Transverse colon (tissue), 4 donors: Measurements from ENCODE around the gene ISCA1. TPM values are rescaled to one million over a fixed set of nuclear protein-coding genes. Genes with fewer than 3 reads are reported as not detected.
A peak's percentile ranks its signal among the peaks of the same experiment; 100 is the strongest.

ENCODE experiments used
- DNase-seq: peaks from one replicate; pipeline ENCODE4 v3.0.0-alpha.2; 2019
- H3K27ac ChIP-seq, 4 donors: fragments of 200-600 bp; sonication (generic); 2 replicates each; pipeline ENCODE4 v1.5.1; 2016 to 2018; ENCODE audit warnings: inconsistent platforms in 4 of 4
- H3K27me3 ChIP-seq: fragments of 200-600 bp; sonication (generic); 2 replicates; pipeline ENCODE4 v1.5.1; 2017; ENCODE audit warnings: inconsistent platforms
- H3K36me3 ChIP-seq, 4 donors: fragments of 200-600 bp; sonication (generic); 2 replicates each; pipeline ENCODE4 v1.5.1; 2017 to 2019; ENCODE audit warnings: inconsistent platforms in 4 of 4
- H3K4me1 ChIP-seq, 4 donors: fragments of 200-600 bp; sonication (generic); 2 replicates each; pipeline ENCODE4 v1.5.1; 2017 to 2020; ENCODE audit warnings: inconsistent platforms in 4 of 4
- H3K4me3 ChIP-seq, 4 donors: fragments of 200-600 bp; sonication (generic); 1 replicate in 1 of 4; 2 replicates in 3 of 4; pipeline versions ENCODE4 v1.5.1 to v1.6.1; 2017 to 2019; ENCODE audit warnings: inconsistent platforms in 4 of 4
- H3K9me3 ChIP-seq, 2 donors: fragments of 200-600 bp; sonication (generic); 2 replicates each; pipeline ENCODE4 v1.5.1; 2017 to 2019; ENCODE audit warnings: inconsistent platforms in 2 of 2
- EP300 ChIP-seq: sonication (generic); formaldehyde crosslinking; IDR thresholded peaks from one replicate; pipeline ENCODE4 v1.6.1; 2017; ENCODE audit warnings: antibody characterized with exemption, low read depth
- POLR2A ChIP-seq: fragments of 450-650 bp; IDR thresholded peaks from one replicate; pipeline ENCODE4 v1.6.1; 2016; ENCODE audit warnings: antibody characterized with exemption, mild to moderate bottlenecking, moderate library complexity
- POLR2AphosphoS5 ChIP-seq, 3 donors: sonication (generic); formaldehyde crosslinking; IDR thresholded peaks; one replicate each; pipeline ENCODE4 v1.6.1; 2016; ENCODE audit warnings: antibody characterized with exemption in 3 of 3
- WGBS, 2 donors: methylation state at CpG; one replicate each; pipeline ENCODE4 v1.1.5; 2018; ENCODE audit warnings: low coverage in 1 of 2; 5-methylcytosine and 5-hydroxymethylcytosine counted together
- in situ Hi-C, 4 donors: fragments of 200-750 bp; cut with MboI; loops; one replicate each; pipeline versions ENCODE4 v1.15.0 to v1.15.1; 2017; ENCODE audit warnings: low sequenced_read_pairs in 3 of 4, low pct_ligation_motif_present in 1 of 4, low pct_unique_long_range_greater_than_20kb in 1 of 4
- intact Hi-C: fragments of 100-400 bp; cut with DNase I; formaldehyde crosslinking; loops from one replicate; pipeline ENCODE4 v1.15.1; 2023; ENCODE audit warnings: low total_unique reads
- total RNA-seq, 4 donors: library from RNA; depleted of rRNA; stranded (reverse); fragments of >200 nt; gene quantifications; one replicate each; pipeline ENCODE4 v1.1.0, GENCODE V29; 2016
- TF ChIP-seq, protein P1 (sequence below), 5 experiments: fragments of 200-600 bp in 3 of 5; fragments of 450-650 bp in 2 of 5; sonication (generic) in 3 of 5; IDR thresholded peaks; 1 replicate in 2 of 5; 2 replicates in 3 of 5; pipeline ENCODE4 v1.5.1; 2016 to 2017; ENCODE audit warnings: antibody characterized with exemption in 5 of 5, inconsistent platforms in 3 of 5, mild to moderate bottlenecking in 2 of 5, moderate library complexity in 1 of 5

Gene ISCA1
- total RNA-seq, 4 donors from 2014 or later: 2.2 to 38.4 (median 29.4) TPM

DNA sequence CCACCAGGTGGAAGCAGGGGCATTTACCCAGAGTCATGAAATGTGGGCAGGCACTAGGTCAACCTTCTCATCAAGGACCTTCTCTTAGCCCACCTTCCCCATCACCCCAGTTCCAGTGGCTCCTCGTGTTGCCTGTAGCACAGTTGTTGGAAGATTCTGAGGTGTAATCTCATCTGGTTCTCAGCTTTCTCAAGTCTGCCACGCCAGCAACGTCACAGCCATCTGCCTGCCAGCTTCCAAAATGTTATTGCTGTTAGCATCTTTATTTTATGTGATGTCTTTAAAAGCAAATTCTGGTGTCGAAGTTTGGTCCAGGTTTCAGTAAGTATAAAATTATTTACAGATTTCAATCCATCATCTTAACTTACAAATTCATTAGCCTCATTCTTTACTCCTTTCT is 33.6 kb downstream of the ISCA1 start:
- Histone ChIP-seq H3K9me3 (peaks cover 3 to 7% of the 10 kb centered on the region in 2 donors), H3K4me3 (no peak overlapping the region), H3K36me3 (no peaks in the 10 kb centered on the region), H3K27me3 (no peaks in the 10 kb centered on the region), H3K27ac (no peak overlapping the region), H3K4me1 (no peaks in the 10 kb centered on the region)
- in situ Hi-C loops (no loop called here), intact Hi-C loops (no loop called here)
- DNase-seq: no peak
- TF ChIP-seq EP300: no peak
- no peak for TF ChIP-seq POLR2AphosphoS5 (IDR thresholded peaks at IDR 0.05)
- no peak for TF ChIP-seq POLR2A
- TF ChIP-seq, protein P1, sequence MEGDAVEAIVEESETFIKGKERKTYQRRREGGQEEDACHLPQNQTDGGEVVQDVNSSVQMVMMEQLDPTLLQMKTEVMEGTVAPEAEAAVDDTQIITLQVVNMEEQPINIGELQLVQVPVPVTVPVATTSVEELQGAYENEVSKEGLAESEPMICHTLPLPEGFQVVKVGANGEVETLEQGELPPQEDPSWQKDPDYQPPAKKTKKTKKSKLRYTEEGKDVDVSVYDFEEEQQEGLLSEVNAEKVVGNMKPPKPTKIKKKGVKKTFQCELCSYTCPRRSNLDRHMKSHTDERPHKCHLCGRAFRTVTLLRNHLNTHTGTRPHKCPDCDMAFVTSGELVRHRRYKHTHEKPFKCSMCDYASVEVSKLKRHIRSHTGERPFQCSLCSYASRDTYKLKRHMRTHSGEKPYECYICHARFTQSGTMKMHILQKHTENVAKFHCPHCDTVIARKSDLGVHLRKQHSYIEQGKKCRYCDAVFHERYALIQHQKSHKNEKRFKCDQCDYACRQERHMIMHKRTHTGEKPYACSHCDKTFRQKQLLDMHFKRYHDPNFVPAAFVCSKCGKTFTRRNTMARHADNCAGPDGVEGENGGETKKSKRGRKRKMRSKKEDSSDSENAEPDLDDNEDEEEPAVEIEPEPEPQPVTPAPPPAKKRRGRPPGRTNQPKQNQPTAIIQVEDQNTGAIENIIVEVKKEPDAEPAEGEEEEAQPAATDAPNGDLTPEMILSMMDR (IDR thresholded peaks at IDR 0.05): no peak
- 81 to 85% methylated on average over 4 of the region's 4 CpGs for WGBS, 2 donors

DNA sequence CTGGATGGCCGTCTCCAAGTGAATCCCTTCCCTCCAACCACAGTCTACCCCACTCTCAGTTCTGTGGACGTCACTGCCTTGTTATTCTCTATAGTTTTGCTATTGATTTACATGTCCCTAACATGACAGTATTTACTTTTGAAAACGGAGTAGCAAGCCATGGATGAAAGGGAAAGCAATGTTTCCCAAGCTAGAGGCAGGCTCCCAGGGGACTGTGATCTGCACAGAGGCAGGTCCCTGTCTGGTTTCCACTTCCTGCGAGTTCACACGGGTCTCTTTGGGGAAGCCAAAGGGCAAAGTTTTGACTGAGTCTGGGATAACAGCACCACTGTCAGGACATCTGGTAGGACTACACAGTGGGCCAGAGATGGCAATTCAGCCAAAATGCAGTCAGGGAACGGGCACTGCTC is 35.6 kb downstream of the ISCA1 start:
- Histone ChIP-seq H3K4me1 (peaks cover 0 to 7% (median 4%) of the 10 kb centered on the region in 4 donors), H3K27me3 (no peaks in the 10 kb centered on the region), H3K9me3 (no peaks in the 10 kb centered on the region), H3K27ac (no peak overlapping the region), H3K4me3 (no peak overlapping the region), H3K36me3 (no peaks in the 10 kb centered on the region)
- no peak for DNase-seq
- intact Hi-C loops (no loop called here), in situ Hi-C loops (no loop called here)
- 47 to 66% methylated on average over 2 to 6 of the region's 6 CpGs for WGBS, 2 donors
- TF ChIP-seq POLR2A (no peak), EP300 (no peak), POLR2AphosphoS5 (IDR thresholded peaks at IDR 0.05) (no peak)
- TF ChIP-seq, protein P1 (IDR thresholded peaks at IDR 0.05): no peak

DNA sequence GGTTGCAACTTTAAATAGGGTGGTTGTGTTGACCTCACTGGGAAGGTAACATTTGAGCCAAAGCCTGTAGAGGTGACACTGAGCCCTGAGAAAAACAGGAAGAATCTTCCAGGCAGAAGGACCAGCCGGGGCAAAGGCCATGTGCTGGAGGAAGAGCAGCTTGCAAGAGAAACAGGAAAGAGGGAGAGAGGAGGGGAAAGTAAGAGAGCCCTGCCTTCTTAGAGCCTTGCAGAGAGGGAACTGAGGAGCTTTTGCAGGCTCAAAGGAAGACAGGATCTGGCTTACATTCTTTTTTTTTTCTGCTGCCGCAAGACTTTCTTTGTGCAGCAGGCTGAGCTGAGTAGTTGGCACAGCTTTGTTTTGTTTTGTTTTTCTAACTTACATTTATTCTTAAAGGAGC is 40.3 kb downstream of the ISCA1 start:
- no peaks in the 10 kb centered on the region for H3K36me3 ChIP-seq
- no peak overlapping the region for H3K4me3 ChIP-seq
- WGBS, 2 donors: 21 to 58% methylated on average over 2 of the region's 2 CpGs
- H3K27ac ChIP-seq: no peak overlapping the region
- intact Hi-C loops (no loop called here), in situ Hi-C loops (no loop called here)
- peak; percentile 9 for DNase-seq
- no peak for TF ChIP-seq POLR2A
- TF ChIP-seq EP300: no peak
- no peak for TF ChIP-seq POLR2AphosphoS5 (IDR thresholded peaks at IDR 0.05)
- TF ChIP-seq, protein P1 (IDR thresholded peaks at IDR 0.05): no peak
- H3K27me3 ChIP-seq: no peaks in the 10 kb centered on the region
- H3K9me3 ChIP-seq: no peaks in the 10 kb centered on the region
- H3K4me1 ChIP-seq: peaks cover 0 to 7% (median 4%) of the 10 kb centered on the region in 4 donors

GRCh38 chr9:86241216-86241615 is 41.1 kb downstream of the ISCA1 start:
- H3K4me1 ChIP-seq: peaks cover 0 to 7% (median 4%) of the 10 kb centered on the region in 4 donors
- in situ Hi-C loops: no loop called here
- H3K27ac ChIP-seq: no peak overlapping the region
- no peaks in the 10 kb centered on the region for H3K36me3 ChIP-seq
- TF ChIP-seq, protein P1 (IDR thresholded peaks at IDR 0.05): no peak
- no peak for TF ChIP-seq POLR2AphosphoS5 (IDR thresholded peaks at IDR 0.05)
- no peak for TF ChIP-seq POLR2A
- no peak for TF ChIP-seq EP300
- no peaks in the 10 kb centered on the region for H3K9me3 ChIP-seq
- no peak for DNase-seq
- intact Hi-C loops: no loop called here
- WGBS, 2 donors: 78 to 84% methylated on average over 7 of the region's 7 CpGs
- no peak overlapping the region for H3K4me3 ChIP-seq
- no peaks in the 10 kb centered on the region for H3K27me3 ChIP-seq
